ENCODE results near the gene GAS7. TPM values are rescaled to one million over a fixed set of nuclear protein-coding genes. Genes with fewer than 3 reads are reported as not detected.

The GAS7 gene
- polyA plus RNA-seq, 1 experiment, result 1.4 TPM

- TF ChIP-seq CTCF (IDR thresholded peaks at IDR 0.05; ENCODE audit: insufficient read depth, low read depth, low read length), result no peak
- H3K27me3 ChIP-seq (ENCODE audit: control insufficient read depth, insufficient read depth, low read length), result no peaks in the 10 kb centered on the region
- H3K36me3 ChIP-seq (ENCODE audit: control insufficient read depth, insufficient read depth, low read length), result no peaks in the 10 kb centered on the region
- DNase-seq (ENCODE audit: low read depth), result no peak
- H3K4me3 ChIP-seq (ENCODE audit: low read depth, low read length), result no peak overlapping the region
- POLR2A ChIA-PET, result no interaction called here
- CTCF ChIA-PET, result no interaction called here
Observed at GRCh38 chr17:9860851-9861250, 337.6 kb downstream of the GAS7 start.

Other genes starting within 250 kb of the GAS7 start
- gene MYH13, start 174.4 kb upstream of the GAS7 start, polyA plus RNA-seq (2011; rRNA removed), result not detected in 2 replicates
- gene MYH8, start 223.3 kb upstream of the GAS7 start, polyA plus RNA-seq (2011; rRNA removed), result not detected in 2 replicates